LNCaP clone FGC (cell line): Measurements from ENCODE around the gene FCMR.

ENCODE experiments used
- DNase-seq: peaks from one replicate; pipeline ENCODE4 v3.0.0-alpha.2; 2011; ENCODE audit warnings: low read depth
- H3K4me3 ChIP-seq: 2 replicates; pipeline ENCODE4 v1.5.1; 2011; ENCODE audit warnings: mild to moderate bottlenecking, low read depth, low read length, control low read depth
- TF ChIP-seq, protein P1 (sequence below): IDR thresholded peaks from 2 replicates; pipeline ENCODE4 v1.5.1; 2012; ENCODE audit warnings: mild to moderate bottlenecking; ENCODE audit not compliant: control insufficient read depth, insufficient read depth; ENCODE audit errors: extremely low read depth

Gene FCMR

DNA sequence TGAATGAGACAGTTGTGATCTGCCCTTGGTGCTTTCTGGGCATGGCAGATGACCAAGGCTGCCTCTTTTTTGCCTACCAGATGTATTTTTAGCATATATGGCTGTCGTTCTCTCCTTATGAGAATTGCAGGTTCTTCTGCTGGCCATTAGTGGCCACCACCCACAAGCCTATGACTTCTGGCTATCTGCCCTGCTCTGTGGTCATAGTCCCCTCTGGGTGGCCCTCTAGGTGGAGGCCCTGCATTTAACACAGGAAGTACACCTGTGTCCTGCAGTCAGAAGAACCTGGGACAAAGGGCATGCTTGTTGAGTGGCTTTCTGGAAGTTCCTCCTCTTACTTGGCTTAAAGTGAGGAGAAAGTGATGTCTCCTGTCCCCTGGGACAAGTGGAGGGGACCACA is 42.0 kb upstream of the FCMR start:
- no peak overlapping the region for H3K4me3 ChIP-seq
- TF ChIP-seq, protein P1, sequence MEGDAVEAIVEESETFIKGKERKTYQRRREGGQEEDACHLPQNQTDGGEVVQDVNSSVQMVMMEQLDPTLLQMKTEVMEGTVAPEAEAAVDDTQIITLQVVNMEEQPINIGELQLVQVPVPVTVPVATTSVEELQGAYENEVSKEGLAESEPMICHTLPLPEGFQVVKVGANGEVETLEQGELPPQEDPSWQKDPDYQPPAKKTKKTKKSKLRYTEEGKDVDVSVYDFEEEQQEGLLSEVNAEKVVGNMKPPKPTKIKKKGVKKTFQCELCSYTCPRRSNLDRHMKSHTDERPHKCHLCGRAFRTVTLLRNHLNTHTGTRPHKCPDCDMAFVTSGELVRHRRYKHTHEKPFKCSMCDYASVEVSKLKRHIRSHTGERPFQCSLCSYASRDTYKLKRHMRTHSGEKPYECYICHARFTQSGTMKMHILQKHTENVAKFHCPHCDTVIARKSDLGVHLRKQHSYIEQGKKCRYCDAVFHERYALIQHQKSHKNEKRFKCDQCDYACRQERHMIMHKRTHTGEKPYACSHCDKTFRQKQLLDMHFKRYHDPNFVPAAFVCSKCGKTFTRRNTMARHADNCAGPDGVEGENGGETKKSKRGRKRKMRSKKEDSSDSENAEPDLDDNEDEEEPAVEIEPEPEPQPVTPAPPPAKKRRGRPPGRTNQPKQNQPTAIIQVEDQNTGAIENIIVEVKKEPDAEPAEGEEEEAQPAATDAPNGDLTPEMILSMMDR = no peak

DNA sequence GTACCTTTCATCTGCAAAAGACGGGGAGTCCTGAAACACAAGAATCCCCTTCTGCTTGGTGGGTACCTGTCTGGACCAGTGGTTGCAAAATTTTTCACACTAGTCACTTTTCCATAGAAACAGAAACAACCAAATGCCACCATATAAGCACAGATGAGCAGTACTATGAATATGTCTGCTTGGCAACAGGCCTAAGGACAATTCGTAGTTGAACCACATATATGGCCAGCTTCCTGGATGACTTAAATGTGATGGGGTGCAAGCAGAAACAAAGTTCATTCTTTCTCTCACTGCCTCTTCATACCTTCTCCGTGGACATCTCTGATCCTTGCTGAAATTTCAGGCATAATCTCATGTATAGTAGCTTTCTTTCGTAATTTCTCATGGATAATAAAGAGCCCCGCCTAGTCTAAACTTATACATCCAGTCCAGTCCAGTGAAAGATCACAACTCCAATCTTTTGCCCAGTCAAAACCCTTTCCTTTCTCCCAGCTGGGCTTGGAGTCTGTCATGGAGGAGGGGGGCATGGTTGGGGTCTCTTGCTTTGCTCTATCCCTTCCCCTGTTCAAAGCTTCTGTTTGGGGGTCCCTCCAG is 41.5 kb upstream of the FCMR start:
- TF ChIP-seq, protein P1 = no peak
- no peak for DNase-seq
- H3K4me3 ChIP-seq = no peak overlapping the region

More for the DNA sequence above, 42.0 kb upstream of the FCMR start:
- DNase-seq = no peak

DNA sequence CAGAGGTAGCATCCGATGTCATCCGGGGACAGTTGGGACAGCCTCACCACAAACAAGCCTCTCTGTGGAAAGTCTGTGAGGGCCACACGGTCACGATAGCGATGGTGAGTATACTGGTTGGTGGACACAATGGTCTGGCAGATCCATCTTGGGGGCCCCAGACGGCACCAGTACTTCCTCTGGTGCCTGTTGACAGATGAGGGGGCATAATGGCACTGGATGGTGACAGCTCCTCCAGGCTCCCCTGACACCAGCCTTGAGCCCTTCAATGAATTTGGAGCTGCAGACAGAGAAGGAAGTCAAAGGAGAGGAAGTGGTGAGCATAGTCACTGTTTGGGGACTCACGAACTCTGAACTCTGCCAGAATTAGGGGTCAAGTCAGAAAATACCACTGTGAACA is 40.5 kb upstream of the FCMR start:
- TF ChIP-seq, protein P1 = no peak
- DNase-seq = no peak

DNA sequence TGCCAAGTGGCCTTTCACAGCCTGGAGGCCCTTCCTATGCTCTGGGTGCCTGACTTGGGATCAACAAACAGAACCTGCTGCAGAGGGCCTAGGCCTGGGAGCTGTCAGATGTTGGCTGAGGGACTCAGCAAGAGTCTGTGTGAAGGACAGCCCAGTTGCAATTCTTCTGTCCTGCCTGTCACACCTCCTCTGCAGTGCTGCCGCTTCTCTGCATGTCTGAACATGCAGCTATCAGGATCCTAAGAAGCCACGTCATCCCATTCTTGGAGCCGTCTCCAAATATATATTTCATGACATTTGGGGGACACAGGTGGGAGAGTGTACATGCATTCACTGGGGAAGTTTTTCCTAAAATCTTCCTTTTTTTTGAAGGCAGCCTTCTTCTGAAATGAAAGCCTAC is 39.9 kb upstream of the FCMR start:
- TF ChIP-seq, protein P1 = no peak
- no peak for DNase-seq
- H3K4me3 ChIP-seq = no peak overlapping the region

More for the DNA sequence above, 40.5 kb upstream of the FCMR start:
- H3K4me3 ChIP-seq = no peak overlapping the region

DNA sequence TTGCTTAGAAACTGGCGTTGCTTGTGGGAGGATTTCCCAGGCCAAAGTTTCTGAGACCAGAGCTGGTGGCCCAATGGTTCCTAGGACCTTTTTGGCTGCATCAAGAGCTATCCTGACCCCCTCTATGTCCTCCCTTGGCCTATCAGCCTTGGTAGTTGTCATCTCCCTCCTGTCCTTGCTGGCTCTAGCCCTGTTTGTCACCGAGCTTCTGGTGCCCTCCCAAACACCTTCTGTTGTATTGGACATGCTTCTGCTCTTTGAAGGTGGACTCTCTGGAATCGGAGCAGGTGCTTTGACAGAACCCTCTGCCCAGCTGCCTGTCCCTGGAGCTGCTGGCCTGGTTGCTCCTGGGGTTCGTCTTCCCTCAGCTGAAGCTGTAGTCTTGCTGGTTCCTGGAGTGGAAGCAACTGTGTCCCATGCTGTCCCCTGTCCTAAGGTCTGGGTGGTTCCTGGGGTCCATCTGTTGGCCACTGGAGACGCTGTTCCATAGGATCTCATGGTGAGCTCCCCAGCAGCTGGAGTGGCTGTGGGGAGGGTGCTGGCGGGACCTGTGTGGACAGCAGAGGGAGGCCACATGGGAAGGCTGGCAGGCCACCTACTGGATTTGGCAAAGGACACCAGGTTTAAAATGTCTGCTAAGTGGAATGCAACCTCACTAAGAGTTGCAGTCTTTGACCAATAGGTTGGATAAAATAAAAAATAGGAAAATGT is 39.1 kb upstream of the FCMR start:
- H3K4me3 ChIP-seq = no peak overlapping the region
- TF ChIP-seq, protein P1 = no peak
- DNase-seq = no peak

DNA sequence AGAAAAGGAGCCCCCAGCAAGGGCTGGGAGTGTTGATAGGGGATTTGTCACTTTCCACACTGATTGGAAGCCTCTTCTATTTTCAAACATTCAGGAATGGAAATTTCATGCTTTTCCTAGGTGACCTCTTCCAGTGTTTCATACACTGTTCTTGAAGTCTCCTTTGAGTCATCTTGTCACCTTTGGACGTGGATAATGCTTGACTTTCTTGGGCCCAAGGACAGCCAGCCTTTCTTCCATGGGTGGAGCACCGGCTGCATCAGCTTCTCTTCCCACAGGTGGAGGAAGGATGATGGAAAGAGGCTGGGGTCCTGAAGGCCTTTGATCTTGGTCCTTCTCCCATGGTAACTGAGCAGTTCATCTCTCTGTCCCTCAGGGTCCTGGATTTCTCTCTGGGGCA is 36.4 kb upstream of the FCMR start:
- DNase-seq = no peak
- no peak overlapping the region for H3K4me3 ChIP-seq
- TF ChIP-seq, protein P1 = no peak
